Peyer's patch (tissue), 4 donors: ENCODE results near the gene ASB6.

Experiments used
- POLR2A ChIP-seq, 2 donors: fragments of 450-650 bp; IDR thresholded peaks; one replicate each; pipeline ENCODE4 v1.5.1; 2017; ENCODE audit warnings: antibody characterized with exemption in 2 of 2, mild to moderate bottlenecking in 2 of 2, moderate library complexity in 2 of 2
- TF ChIP-seq, protein P1 (sequence below), 6 experiments: fragments of 450-650 bp in 4 of 6; fragments of 200-600 bp in 2 of 6; sonication (generic) in 1 of 6; IDR thresholded peaks; one replicate each; pipeline ENCODE4 v1.5.1; 2017 to 2019; ENCODE audit warnings: antibody characterized with exemption in 6 of 6, mild to moderate bottlenecking in 3 of 6, moderate library complexity in 1 of 6

DNA sequence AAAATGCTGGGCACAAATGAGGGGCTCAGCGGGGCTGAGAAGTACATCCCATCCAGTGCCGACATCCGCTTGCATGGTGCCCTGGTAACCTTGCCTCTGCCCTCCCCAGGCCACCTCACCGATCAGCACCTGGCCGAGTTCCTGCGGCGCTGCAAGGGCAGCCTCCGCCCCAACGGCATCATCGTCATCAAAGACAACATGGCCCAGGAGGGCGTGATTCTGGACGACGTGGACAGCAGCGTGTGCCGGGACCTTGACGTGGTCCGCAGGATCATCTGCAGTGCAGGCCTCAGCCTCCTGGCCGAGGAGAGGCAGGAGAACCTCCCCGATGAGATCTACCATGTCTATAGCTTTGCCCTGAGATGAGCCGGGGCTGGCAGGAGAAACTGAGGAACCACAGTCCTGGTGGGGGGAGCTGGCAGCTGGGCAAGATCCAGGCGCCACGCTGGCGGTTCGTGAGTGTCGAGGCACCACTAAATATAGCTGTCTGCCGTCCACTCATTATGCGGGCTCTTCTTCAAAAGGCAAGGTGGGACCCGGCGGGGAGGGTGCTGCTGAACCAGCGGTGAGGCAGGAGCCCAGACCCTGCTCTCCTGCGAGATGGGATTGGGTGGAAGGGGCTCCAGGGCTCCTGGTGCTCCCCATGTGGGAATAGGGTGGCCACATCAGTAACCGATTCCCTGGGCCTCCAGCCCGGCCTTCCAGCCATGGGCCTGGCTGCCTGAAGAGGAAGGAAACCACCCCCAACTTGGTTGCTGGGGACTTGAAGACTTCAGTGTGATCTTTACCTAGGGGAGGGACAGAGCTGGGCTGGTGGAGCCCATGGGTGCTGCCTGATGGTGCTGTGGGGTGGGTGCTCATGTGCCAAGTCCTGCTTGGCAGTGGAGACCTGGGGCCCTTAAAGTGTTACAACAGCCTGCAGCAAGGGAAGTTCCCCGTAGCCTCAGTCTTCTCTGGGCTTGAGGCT is 6.6 kb downstream of the ASB6 start:
- TF ChIP-seq, protein P1, sequence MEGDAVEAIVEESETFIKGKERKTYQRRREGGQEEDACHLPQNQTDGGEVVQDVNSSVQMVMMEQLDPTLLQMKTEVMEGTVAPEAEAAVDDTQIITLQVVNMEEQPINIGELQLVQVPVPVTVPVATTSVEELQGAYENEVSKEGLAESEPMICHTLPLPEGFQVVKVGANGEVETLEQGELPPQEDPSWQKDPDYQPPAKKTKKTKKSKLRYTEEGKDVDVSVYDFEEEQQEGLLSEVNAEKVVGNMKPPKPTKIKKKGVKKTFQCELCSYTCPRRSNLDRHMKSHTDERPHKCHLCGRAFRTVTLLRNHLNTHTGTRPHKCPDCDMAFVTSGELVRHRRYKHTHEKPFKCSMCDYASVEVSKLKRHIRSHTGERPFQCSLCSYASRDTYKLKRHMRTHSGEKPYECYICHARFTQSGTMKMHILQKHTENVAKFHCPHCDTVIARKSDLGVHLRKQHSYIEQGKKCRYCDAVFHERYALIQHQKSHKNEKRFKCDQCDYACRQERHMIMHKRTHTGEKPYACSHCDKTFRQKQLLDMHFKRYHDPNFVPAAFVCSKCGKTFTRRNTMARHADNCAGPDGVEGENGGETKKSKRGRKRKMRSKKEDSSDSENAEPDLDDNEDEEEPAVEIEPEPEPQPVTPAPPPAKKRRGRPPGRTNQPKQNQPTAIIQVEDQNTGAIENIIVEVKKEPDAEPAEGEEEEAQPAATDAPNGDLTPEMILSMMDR (IDR thresholded peaks at IDR 0.05), result no peak
- TF ChIP-seq POLR2A (IDR thresholded peaks at IDR 0.05), result no peak
